Thoracic aorta (tissue), 2 donors: ENCODE results near the gene CACNA1I. TPM values are rescaled to one million over a fixed set of nuclear protein-coding genes. Genes with fewer than 3 reads are reported as not detected.

Source experiments
- ATAC-seq: fragments of 150-250 bp; one replicate; pipeline ENCODE4 v1.8.0; 2017; ENCODE audit warnings: low read depth; ENCODE audit not compliant: insufficient number of reproducible peaks, low FRiP score
- DNase-seq: peaks from one replicate; pipeline ENCODE4 v3.0.0-alpha.2; 2020; ENCODE audit warnings: low spot score
- H3K27ac ChIP-seq, 2 donors: fragments of 200-600 bp; sonication (generic); 1 replicate in 1 of 2; 2 replicates in 1 of 2; pipeline ENCODE4 v1.5.1; 2016; ENCODE audit warnings: mild to moderate bottlenecking in 2 of 2, moderate library complexity in 2 of 2
- H3K27me3 ChIP-seq: fragments of 200-600 bp; sonication (generic); replicated peaks from 2 replicates; pipeline ENCODE4 v1.6.0; 2016; ENCODE audit warnings: mild to moderate bottlenecking; ENCODE audit not compliant: insufficient read depth
- H3K36me3 ChIP-seq: fragments of 200-600 bp; sonication (generic); one replicate; pipeline ENCODE4 v1.5.1; 2016
- H3K4me1 ChIP-seq, 2 donors: fragments of 200-600 bp; sonication (generic); 1 replicate in 1 of 2; 2 replicates in 1 of 2; pipeline versions ENCODE4 v1.5.1 to v1.6.0; 2016; ENCODE audit warnings: low read depth in 2 of 2, mild to moderate bottlenecking in 1 of 2; ENCODE audit not compliant: control insufficient read depth in 1 of 2
- H3K4me3 ChIP-seq: fragments of 200-600 bp; sonication (generic); 2 replicates; pipeline ENCODE4 v1.5.1; 2016; ENCODE audit warnings: mild to moderate bottlenecking
- H3K9me3 ChIP-seq: fragments of 200-600 bp; sonication (generic); 2 replicates; pipeline ENCODE4 v1.5.1; 2016
- CTCF ChIP-seq: fragments of 200-600 bp; sonication (generic); IDR thresholded peaks from one replicate; pipeline ENCODE4 v1.5.1; 2019; ENCODE audit warnings: antibody characterized with exemption
- total RNA-seq, 2 donors: library from RNA; depleted of rRNA; stranded (reverse); fragments of >200 nt; gene quantifications; one replicate each; pipeline versions ENCODE4 v1.1.0 to v1.2.3, GENCODE V29; 2016

Gene CACNA1I
- total RNA-seq, 2 donors from 2014 or later: 0.14 to 0.21 TPM

- H3K4me3 ChIP-seq: no peak overlapping the region
- no peaks in the 10 kb centered on the region for H3K4me1 ChIP-seq
- no peaks in the 10 kb centered on the region for H3K36me3 ChIP-seq
- no peak for DNase-seq
- H3K27me3 ChIP-seq: no peaks in the 10 kb centered on the region
- no peak overlapping the region for H3K27ac ChIP-seq
- no peaks in the 10 kb centered on the region for H3K9me3 ChIP-seq
- no peak for ATAC-seq
- TF ChIP-seq CTCF: no peak
These were observed 136.0 kb downstream of the CACNA1I start for GRCh38 chr22:39706376-39707140.

GRCh38 chr22:39707351-39707750 is 136.8 kb downstream of the CACNA1I start:
- Histone ChIP-seq H3K4me3 (no peak overlapping the region), H3K4me1 (no peaks in the 10 kb centered on the region), H3K27me3 (no peaks in the 10 kb centered on the region), H3K27ac (no peak overlapping the region), H3K36me3 (no peaks in the 10 kb centered on the region), H3K9me3 (no peaks in the 10 kb centered on the region)
- DNase-seq: no peak
- ATAC-seq: no peak
- no peak for TF ChIP-seq CTCF

GRCh38 chr22:39707816-39708215 is 137.3 kb downstream of the CACNA1I start:
- no peaks in the 10 kb centered on the region for H3K36me3 ChIP-seq
- TF ChIP-seq CTCF: no peak
- no peak for ATAC-seq
- no peaks in the 10 kb centered on the region for H3K27me3 ChIP-seq
- H3K4me3 ChIP-seq: no peak overlapping the region
- H3K27ac ChIP-seq: no peak overlapping the region
- no peak for DNase-seq
- H3K9me3 ChIP-seq: no peaks in the 10 kb centered on the region
- H3K4me1 ChIP-seq: no peaks in the 10 kb centered on the region

GRCh38 chr22:39710380-39711150 is 140.0 kb downstream of the CACNA1I start:
- TF ChIP-seq CTCF: no peak
- ATAC-seq: no peak
- no peak overlapping the region for H3K4me3 ChIP-seq
- H3K36me3 ChIP-seq: no peaks in the 10 kb centered on the region
- H3K9me3 ChIP-seq: no peaks in the 10 kb centered on the region
- DNase-seq: no peak
- no peaks in the 10 kb centered on the region for H3K4me1 ChIP-seq
- H3K27me3 ChIP-seq: no peaks in the 10 kb centered on the region
- H3K27ac ChIP-seq: no peak overlapping the region

GRCh38 chr22:39712081-39712480 is 141.5 kb downstream of the CACNA1I start:
- no peak for ATAC-seq
- Histone ChIP-seq H3K9me3 (no peaks in the 10 kb centered on the region), H3K27ac (no peak overlapping the region), H3K27me3 (no peaks in the 10 kb centered on the region), H3K4me3 (no peak overlapping the region), H3K4me1 (no peaks in the 10 kb centered on the region), H3K36me3 (no peaks in the 10 kb centered on the region)
- no peak for DNase-seq
- no peak for TF ChIP-seq CTCF
